ENCODE results near the gene LRRC75A.
"Not testable (repeated sequence)": the region's sequence is repeated elsewhere in the genome, so short reads cannot be mapped to it uniquely, and the experiment has no call there.

LRRC75A gene

GRCh38 chr17:16406742-16407674 lies 85.0 kb downstream of the LRRC75A start:
- in situ Hi-C loops (cut with HindIII; ENCODE audit: low pct_ligation_motif_present, low sequenced_read_pairs): no loop called here
- no peak for DNase-seq
- H3K4me3 ChIP-seq (ENCODE audit: low read depth, low read length): peak overlapping the region; percentile 59

GRCh38 chr17:16403847-16404246 lies 88.1 kb downstream of the LRRC75A start:
- H3K27me3 ChIP-seq (replicated peaks); H3K36me3 ChIP-seq (replicated peaks); H3K4me3 ChIP-seq (ENCODE audit: low read depth, low read length); H3K27ac ChIP-seq; in situ Hi-C loops (cut with HindIII; ENCODE audit: low pct_ligation_motif_present, low sequenced_read_pairs); DNase-seq: not testable (repeated sequence)

More at GRCh38 chr17:16406742-16407674, 85.0 kb downstream of the LRRC75A start:
- TF ChIP-seq, protein P1, sequence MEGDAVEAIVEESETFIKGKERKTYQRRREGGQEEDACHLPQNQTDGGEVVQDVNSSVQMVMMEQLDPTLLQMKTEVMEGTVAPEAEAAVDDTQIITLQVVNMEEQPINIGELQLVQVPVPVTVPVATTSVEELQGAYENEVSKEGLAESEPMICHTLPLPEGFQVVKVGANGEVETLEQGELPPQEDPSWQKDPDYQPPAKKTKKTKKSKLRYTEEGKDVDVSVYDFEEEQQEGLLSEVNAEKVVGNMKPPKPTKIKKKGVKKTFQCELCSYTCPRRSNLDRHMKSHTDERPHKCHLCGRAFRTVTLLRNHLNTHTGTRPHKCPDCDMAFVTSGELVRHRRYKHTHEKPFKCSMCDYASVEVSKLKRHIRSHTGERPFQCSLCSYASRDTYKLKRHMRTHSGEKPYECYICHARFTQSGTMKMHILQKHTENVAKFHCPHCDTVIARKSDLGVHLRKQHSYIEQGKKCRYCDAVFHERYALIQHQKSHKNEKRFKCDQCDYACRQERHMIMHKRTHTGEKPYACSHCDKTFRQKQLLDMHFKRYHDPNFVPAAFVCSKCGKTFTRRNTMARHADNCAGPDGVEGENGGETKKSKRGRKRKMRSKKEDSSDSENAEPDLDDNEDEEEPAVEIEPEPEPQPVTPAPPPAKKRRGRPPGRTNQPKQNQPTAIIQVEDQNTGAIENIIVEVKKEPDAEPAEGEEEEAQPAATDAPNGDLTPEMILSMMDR (IDR thresholded peaks at IDR 0.05; ENCODE audit: low read depth, low read length, missing control alignments): no peak
- no peak overlapping the region for H3K27ac ChIP-seq
- H3K27me3 ChIP-seq (replicated peaks): no peaks in the 10 kb centered on the region
- no peaks in the 10 kb centered on the region for H3K36me3 ChIP-seq (replicated peaks)

GRCh38 chr17:16398270-16399267 lies 93.4 kb downstream of the LRRC75A start:
- in situ Hi-C loops (cut with HindIII; ENCODE audit: low pct_ligation_motif_present, low sequenced_read_pairs): no loop called here
- no peak overlapping the region for H3K4me3 ChIP-seq (ENCODE audit: low read depth, low read length)
- no peak for DNase-seq
- TF ChIP-seq, protein P1 (IDR thresholded peaks at IDR 0.05; ENCODE audit: low read depth, low read length, missing control alignments): no peak
- no peaks in the 10 kb centered on the region for H3K36me3 ChIP-seq (replicated peaks)
- no peak overlapping the region for H3K27ac ChIP-seq
- H3K27me3 ChIP-seq (replicated peaks): no peaks in the 10 kb centered on the region

GRCh38 chr17:16396693-16397092 lies 95.3 kb downstream of the LRRC75A start:
- H3K27ac ChIP-seq; H3K27me3 ChIP-seq (replicated peaks); H3K36me3 ChIP-seq (replicated peaks); H3K4me3 ChIP-seq (ENCODE audit: low read depth, low read length); DNase-seq; in situ Hi-C loops (cut with HindIII; ENCODE audit: low pct_ligation_motif_present, low sequenced_read_pairs): not testable (repeated sequence)

GRCh38 chr17:16395887-16396286 lies 96.1 kb downstream of the LRRC75A start:
- H3K27me3 ChIP-seq (replicated peaks); in situ Hi-C loops (cut with HindIII; ENCODE audit: low pct_ligation_motif_present, low sequenced_read_pairs): not testable (repeated sequence)

DNA sequence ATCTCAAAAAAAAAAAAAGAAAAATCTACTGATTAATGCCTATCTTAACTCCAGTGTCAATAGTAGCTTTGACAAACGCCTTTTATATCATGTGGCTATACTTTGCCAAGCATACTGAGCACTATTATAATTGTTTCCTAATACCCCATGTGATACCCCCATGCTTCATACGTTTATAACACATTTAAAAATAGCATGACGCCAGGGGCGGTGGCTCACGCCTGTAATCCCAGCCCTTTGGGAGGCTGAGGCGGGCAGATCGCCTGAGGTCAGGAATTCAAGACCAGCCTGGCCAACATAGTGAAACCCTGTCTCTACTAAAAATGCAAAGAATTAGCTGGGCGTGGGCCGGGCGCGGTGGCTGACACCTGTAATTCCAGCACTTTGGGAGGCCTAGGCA lies 99.5 kb downstream of the LRRC75A start:
- in situ Hi-C loops (cut with HindIII; ENCODE audit: low pct_ligation_motif_present, low sequenced_read_pairs); H3K36me3 ChIP-seq (replicated peaks); H3K4me3 ChIP-seq (ENCODE audit: low read depth, low read length); DNase-seq; H3K27me3 ChIP-seq (replicated peaks); H3K27ac ChIP-seq: not testable (repeated sequence)

More at GRCh38 chr17:16395887-16396286, 96.1 kb downstream of the LRRC75A start:
- not testable (repeated sequence) for DNase-seq; H3K36me3 ChIP-seq (replicated peaks); H3K27ac ChIP-seq; H3K4me3 ChIP-seq (ENCODE audit: low read depth, low read length)

Data from brain microvascular endothelial cell (primary cell).